ENCODE measurements around the gene PMEPA1. TPM values are rescaled to one million over a fixed set of nuclear protein-coding genes. Genes with fewer than 3 reads are reported as not detected.

The PMEPA1 gene
- total and polyA plus RNA-seq, 2 donors (not counting 3 experiments of a cell fraction or from before 2014, with no cell fraction given), result 31.6 to 33.2 TPM

- DNase-seq (ENCODE audit: low read depth, low spot score) (no peak), FAIRE-seq (no peak)
- H3K27ac ChIP-seq (ENCODE audit: insufficient read depth, low read depth, low read length), result no peak overlapping the region
- no peaks in the 10 kb centered on the region for H3K27me3 ChIP-seq (ENCODE audit: control insufficient read depth in 2 of 2, insufficient read depth in 2 of 2, low read length in 2 of 2)
- H3K9me1 ChIP-seq (replicated peaks; ENCODE audit: control insufficient read depth, extremely low read depth, insufficient read depth, low read length), result no peaks in the 10 kb centered on the region
- TF ChIP-seq POLR2A (IDR thresholded peaks at IDR 0.05; ENCODE audit: low read depth, low read length) (no peak), EZH2 (IDR thresholded peaks at IDR 0.05; ENCODE audit: borderline replicate concordance, low read depth, low read length, severe bottlenecking) (no peak), CTCF (IDR thresholded peaks at IDR 0.05; ENCODE audit: extremely low read depth in 1 of 2, insufficient read depth in 1 of 2, low read depth in 1 of 2, low read length in 2 of 2) (no peak), GATA2 (IDR thresholded peaks at IDR 0.05; ENCODE audit: insufficient read depth, insufficient read length, low read depth, low read length) (no peak), MAX (IDR thresholded peaks at IDR 0.05; ENCODE audit: insufficient read depth, insufficient read length) (no peak), POLR2AphosphoS5 (IDR thresholded peaks at IDR 0.05; ENCODE audit: insufficient read depth, low read depth, low read length) (no peak), MYC (IDR thresholded peaks at IDR 0.05; ENCODE audit: low read depth, low read length) (no peak), JUN (IDR thresholded peaks at IDR 0.05; ENCODE audit: borderline replicate concordance, insufficient read depth, insufficient read length, low read depth) (no peak), FOS (IDR thresholded peaks at IDR 0.05; ENCODE audit: borderline replicate concordance, insufficient read depth, low read length) (no peak)
- no peaks in the 10 kb centered on the region for H3K4me1 ChIP-seq (ENCODE audit: control insufficient read depth, extremely low read depth, insufficient read depth, low read length)
- H3K4me3 ChIP-seq (replicated peaks in 1 of 3; ENCODE audit: insufficient read depth in 1 of 3, low read depth in 1 of 3, low read length in 3 of 3), result no peak overlapping the region
- BruUV-seq (replicated peaks), result no TSS peak
- ChIA-PET CTCF (no interaction called here), POLR2A (no interaction called here)
- H3K36me3 ChIP-seq (ENCODE audit: control insufficient read depth in 2 of 2, extremely low read depth in 1 of 2, insufficient read depth in 2 of 2, low read length in 2 of 2), result peaks cover 0 to 6% of the 10 kb centered on the region in 2 experiments
- peaks cover 16% of the 10 kb centered on the region for H3K79me2 ChIP-seq (ENCODE audit: control insufficient read depth, insufficient read depth, low read length)
- dilution Hi-C loops (cut with MboI; ENCODE audit: extremely low pct_ligation_motif_present, low sequenced_read_pairs) (no loop called here), intact Hi-C loops (cut with micrococcal nuclease) (no loop called here)
- no peak overlapping the region for H3K9ac ChIP-seq (replicated peaks; ENCODE audit: extremely low read depth, insufficient read depth, low read length)
- H3K4me2 ChIP-seq (ENCODE audit: insufficient read depth, low read length), result no peak overlapping the region
- H4K20me1 ChIP-seq (replicated peaks; ENCODE audit: control insufficient read depth, extremely low read depth, insufficient read depth, low read length), result no peaks in the 10 kb centered on the region
- no peaks in the 10 kb centered on the region for H3K9me3 ChIP-seq (replicated peaks; ENCODE audit: control insufficient read depth, insufficient read depth, low read length)
- H2AFZ ChIP-seq (ENCODE audit: low read depth, low read length), result no peak overlapping the region
Observed at GRCh38 chr20:57661746-57662455, 47.9 kb downstream of the PMEPA1 start.

Measured in endothelial cell of umbilical vein (primary cell).